Tongue (tissue), 1 donor: ENCODE data around the gene PVRIG. TPM values are rescaled to one million over a fixed set of nuclear protein-coding genes. Genes with fewer than 3 reads are reported as not detected.

Experiments used
- total RNA-seq: library from RNA; depleted of rRNA; stranded (reverse); fragments of >200 nt; gene quantifications from one replicate; pipeline ENCODE4 v1.2.3, GENCODE V29; 2014

Gene PVRIG
- total RNA-seq, 1 donor from 2014 or later = not detected

Other genes starting within 250 kb of the PVRIG start
- gene AZGP1, start 243.9 kb upstream of the PVRIG start, total RNA-seq = 51.0 TPM
- 51.4 TPM for gene ZKSCAN1, start 204.4 kb upstream of the PVRIG start, total RNA-seq
- gene ZSCAN21, start 170.2 kb upstream of the PVRIG start, total RNA-seq = 18.9 TPM
- 28.0 TPM for gene ZNF3, start 138.2 kb upstream of the PVRIG start, total RNA-seq
- 50.4 TPM for gene COPS6, start 131.0 kb upstream of the PVRIG start, total RNA-seq
- 53.0 TPM for gene MCM7, start 118.6 kb upstream of the PVRIG start, total RNA-seq
- gene AP4M1, start 118.3 kb upstream of the PVRIG start, total RNA-seq = 19.7 TPM
- 38.6 TPM for gene TAF6, start 100.6 kb upstream of the PVRIG start, total RNA-seq
- gene CNPY4, start 100.3 kb upstream of the PVRIG start, total RNA-seq = 24.4 TPM
- gene MBLAC1, start 93.0 kb upstream of the PVRIG start, total RNA-seq = 0.82 TPM
- 57.7 TPM for gene LAMTOR4, start 71.0 kb upstream of the PVRIG start, total RNA-seq
- 4.5 TPM for gene TRAPPC14, start 61.2 kb upstream of the PVRIG start, total RNA-seq
- 9.2 TPM for gene GAL3ST4, start 51.3 kb upstream of the PVRIG start, total RNA-seq
- 5.7 TPM for gene GPC2, start 42.6 kb upstream of the PVRIG start, total RNA-seq
- 0.72 TPM for gene STAG3, start 42.0 kb upstream of the PVRIG start, total RNA-seq
- gene SPDYE3, start 87.8 kb downstream of the PVRIG start, total RNA-seq = not detected
- gene PILRB, start 138.2 kb downstream of the PVRIG start, total RNA-seq = 14.8 TPM
- gene PILRA, start 153.5 kb downstream of the PVRIG start, total RNA-seq = 1.1 TPM
- gene ZCWPW1, start 208.8 kb downstream of the PVRIG start, total RNA-seq = 2.1 TPM
- gene MEPCE, start 209.9 kb downstream of the PVRIG start, total RNA-seq = 23.9 TPM
- 10.3 TPM for gene PPP1R35, start 216.5 kb downstream of the PVRIG start, total RNA-seq
- not detected for gene SPACDR, start 244.3 kb downstream of the PVRIG start, total RNA-seq